D721Med (cell line): Measurements from ENCODE around the gene PIAS4.

ENCODE experiments used
- DNase-seq: peaks from one replicate; pipeline ENCODE4 v3.0.0; 2011; ENCODE audit warnings: low spot score; ENCODE audit not compliant: insufficient read length
- FAIRE-seq: peaks from 2 replicates; lab custom pipeline; 2011; peaks lifted over from hg19 to GRCh38; lab: Jason Lieb, UNC
- CTCF ChIP-seq: IDR thresholded peaks from 2 replicates; pipeline ENCODE4 v1.5.1; 2012; ENCODE audit warnings: mild to moderate bottlenecking, control low read depth; ENCODE audit not compliant: insufficient read depth; ENCODE audit errors: missing control alignments

The PIAS4 gene

GRCh38 chr19:4044990-4045465 lies 37.5 kb downstream of the PIAS4 start:
- no peak for TF ChIP-seq CTCF
- DNase-seq (no peak), FAIRE-seq (no peak)

GRCh38 chr19:4045597-4046361 lies 38.2 kb downstream of the PIAS4 start:
- DNase-seq (no peak), FAIRE-seq (no peak)
- TF ChIP-seq CTCF = no peak

- DNase-seq (no peak), FAIRE-seq (no peak)
- no peak for TF ChIP-seq CTCF
These were observed 38.8 kb downstream of the PIAS4 start for GRCh38 chr19:4046362-4046691.

GRCh38 chr19:4046946-4047683 lies 39.6 kb downstream of the PIAS4 start:
- TF ChIP-seq CTCF = no peak
- DNase-seq (no peak), FAIRE-seq (no peak)

- no peak for TF ChIP-seq CTCF
- DNase-seq (no peak), FAIRE-seq (no peak)
These were observed 41.9 kb downstream of the PIAS4 start for GRCh38 chr19:4049432-4049831.

- no peak for FAIRE-seq
- no peak for TF ChIP-seq CTCF
These were observed 43.9 kb downstream of the PIAS4 start for GRCh38 chr19:4051175-4052101.

More at GRCh38 chr19:4051175-4052101, 43.9 kb downstream of the PIAS4 start:
- DNase-seq = no peak
